K562 (cell line): ENCODE measurements around the gene TNFAIP3. TPM values are rescaled to one million over a fixed set of nuclear protein-coding genes. Genes with fewer than 3 reads are reported as not detected.

Experiments
- C11orf30 ChIP-seq: fragments of 450-650 bp; IDR thresholded peaks from 2 replicates; pipeline ENCODE4 v1.6.1; 2016; ENCODE audit warnings: low read depth, mild to moderate bottlenecking
- CBX3 ChIP-seq, 2 experiments: IDR thresholded peaks; 1 replicate in 1 of 2; 2 replicates in 1 of 2; pipeline ENCODE4 v1.6.1; 2012; ENCODE audit warnings: inconsistent platforms in 2 of 2, low read length in 2 of 2, borderline replicate concordance in 1 of 2, control low read depth in 1 of 2
- E2F6 ChIP-seq, 2 experiments: IDR thresholded peaks; 2 replicates each; pipeline ENCODE4 v1.6.1; 2011; ENCODE audit warnings: borderline replicate concordance in 1 of 2, control low read depth in 1 of 2, low read depth in 1 of 2, low read length in 1 of 2, mild to moderate bottlenecking in 1 of 2, mixed read lengths in 1 of 2, moderate library complexity in 1 of 2; ENCODE audit not compliant: insufficient read depth in 1 of 2, insufficient read length in 1 of 2, poor library complexity in 1 of 2, severe bottlenecking in 1 of 2; ENCODE audit errors: extremely low read depth in 1 of 2
- HDAC6 ChIP-seq: IDR thresholded peaks from 2 replicates; pipeline ENCODE4 v1.6.1; 2012; ENCODE audit warnings: low read depth, mild to moderate bottlenecking, control low read depth, inconsistent platforms, low read length, moderate library complexity
- HNRNPL ChIP-seq: fragments of 200-400 bp; formaldehyde crosslinking; IDR thresholded peaks from 2 replicates; pipeline ENCODE4 v1.6.1; 2017; ENCODE audit warnings: low read depth, mild to moderate bottlenecking, low read length
- KDM1A ChIP-seq, 2 experiments: fragments of 450-650 bp; IDR thresholded peaks; 2 replicates each; pipeline ENCODE4 v1.6.1; 2016; ENCODE audit warnings: mild to moderate bottlenecking in 2 of 2
- LARP7 ChIP-seq: fragments of 450-650 bp; IDR thresholded peaks from 2 replicates; pipeline ENCODE4 v1.6.1; 2016
- MCM2 ChIP-seq: fragments of 450-650 bp; IDR thresholded peaks from 2 replicates; pipeline ENCODE4 v1.6.1; 2017; ENCODE audit warnings: low read depth, mild to moderate bottlenecking
- MYBL2 ChIP-seq, 2 experiments: fragments of 450-650 bp in 1 of 2; sonication (generic) in 1 of 2; formaldehyde crosslinking in 1 of 2; IDR thresholded peaks; 2 replicates each; pipeline versions ENCODE4 v1.6.1 to v1.8.1; 2017 to 2022; ENCODE audit warnings: borderline replicate concordance in 1 of 2, inconsistent platforms in 1 of 2, low read depth in 1 of 2, mild to moderate bottlenecking in 1 of 2, missing genetic modification reagents in 1 of 2, moderate library complexity in 1 of 2
- MYNN ChIP-seq, 2 experiments: sonication (generic); formaldehyde crosslinking in 1 of 2; IDR thresholded peaks; 2 replicates each; pipeline versions ENCODE4 v1.5.0 to v1.6.1; 2016 to 2020; ENCODE audit warnings: antibody characterized with exemption in 1 of 2, missing genetic modification reagents in 1 of 2
- RB1 ChIP-seq: fragments of 450-650 bp; IDR thresholded peaks from 2 replicates; pipeline ENCODE4 v1.6.1; 2017; ENCODE audit warnings: low read depth, mild to moderate bottlenecking
- RBM34 ChIP-seq: fragments of 200-400 bp; formaldehyde crosslinking; IDR thresholded peaks from 2 replicates; pipeline ENCODE4 v1.6.1; 2018; ENCODE audit warnings: low read length, borderline replicate concordance; ENCODE audit not compliant: insufficient read depth
- SMARCB1 ChIP-seq: IDR thresholded peaks from 2 replicates; pipeline ENCODE4 v1.6.1; 2011; ENCODE audit warnings: improper control_type of control experiment, low read depth; ENCODE audit not compliant: insufficient read length
- STAT5A ChIP-seq: IDR thresholded peaks from 2 replicates; pipeline ENCODE4 v1.6.1; 2012; ENCODE audit warnings: low read length, inconsistent platforms, borderline replicate concordance
- ZBTB1 ChIP-seq: sonication (generic); formaldehyde crosslinking; IDR thresholded peaks from 2 replicates; pipeline ENCODE4 v1.8.1; 2023; ENCODE audit warnings: missing genetic modification reagents, low read depth, mild to moderate bottlenecking, borderline replicate concordance
- ZNF175 ChIP-seq: fragments of 200-800 bp; sonication (Bioruptor generic); IDR thresholded peaks from 2 replicates; pipeline ENCODE4 v1.6.1; 2016; ENCODE audit warnings: low read depth, mild to moderate bottlenecking, missing genetic modification characterization, missing compliant biosample characterization
- ZNF212 ChIP-seq: fragments of 450-650 bp; formaldehyde crosslinking; IDR thresholded peaks from 2 replicates; pipeline ENCODE4 v1.4.0; 2020; ENCODE audit warnings: mild to moderate bottlenecking
- ZNF280B ChIP-seq: fragments of 250-450 bp; sonication (Bioruptor Pico); IDR thresholded peaks from 2 replicates; pipeline ENCODE4 v1.5.1; 2021; ENCODE audit warnings: mild to moderate bottlenecking
- ZNF316 ChIP-seq: fragments of 450-650 bp; IDR thresholded peaks from 2 replicates; pipeline ENCODE4 v1.6.1; 2016
- ZNF384 ChIP-seq: IDR thresholded peaks from 2 replicates; pipeline ENCODE4 v1.6.1; 2012; ENCODE audit warnings: low read depth, low read length, improper control_type of control experiment
- ZNF584 ChIP-seq: fragments of 200-800 bp; sonication (Bioruptor generic); IDR thresholded peaks from 2 replicates; pipeline ENCODE4 v1.6.1; 2016; ENCODE audit warnings: low read depth, mild to moderate bottlenecking, missing genetic modification characterization, missing compliant biosample characterization
- polyA plus RNA-seq, 8 experiments: library from polyadenylated mRNA; depleted of rRNA in 4 of 8; stranded (reverse) in 5 of 8; unstranded in 3 of 8; fragments of >200 nt; fragmentation: Nextera tagmentation in 2 of 8; fragmentation: Illumina TruSeq in 1 of 8; extraction: Ambion mirVana in 2 of 8; extraction: Trizol in 1 of 8; gene quantifications; 2 replicates each; pipeline versions ENCODE4 v1.2.1 to v1.2.3, GENCODE V29; 2011 to 2014; ENCODE audit warnings: inconsistent platforms in 1 of 8, missing spikeins in 1 of 8
- total RNA-seq, 7 experiments: library from RNA; depleted of rRNA in 6 of 7; stranded (reverse); fragments of >200 nt in 6 of 7; fragmentation: Illumina TruSeq in 2 of 7; extraction: Trizol in 2 of 7; gene quantifications; 2 replicates each; pipeline versions ENCODE4 v1.2.1 to v1.2.3, GENCODE V29; 2011 to 2021; ENCODE audit warnings: low replicate concordance in 1 of 7
- TF ChIP-seq, protein P1 (sequence below): fragments of 200-400 bp; formaldehyde crosslinking; IDR thresholded peaks from 2 replicates; pipeline ENCODE4 v1.6.1; 2017; ENCODE audit warnings: mild to moderate bottlenecking, low read depth, low read length, moderate library complexity
- TF ChIP-seq, protein P2 (sequence below): fragments of 250-450 bp; sonication (Bioruptor Pico); IDR thresholded peaks from 2 replicates; pipeline ENCODE4 v1.5.0; 2020; ENCODE audit warnings: mild to moderate bottlenecking

The TNFAIP3 gene
- total and polyA plus RNA-seq, 9 of the 15 experiments (the other 6 are each of a cell fraction or from before 2014, with no cell fraction given): 0.79 to 17.0 (median 6.4) TPM

DNA sequence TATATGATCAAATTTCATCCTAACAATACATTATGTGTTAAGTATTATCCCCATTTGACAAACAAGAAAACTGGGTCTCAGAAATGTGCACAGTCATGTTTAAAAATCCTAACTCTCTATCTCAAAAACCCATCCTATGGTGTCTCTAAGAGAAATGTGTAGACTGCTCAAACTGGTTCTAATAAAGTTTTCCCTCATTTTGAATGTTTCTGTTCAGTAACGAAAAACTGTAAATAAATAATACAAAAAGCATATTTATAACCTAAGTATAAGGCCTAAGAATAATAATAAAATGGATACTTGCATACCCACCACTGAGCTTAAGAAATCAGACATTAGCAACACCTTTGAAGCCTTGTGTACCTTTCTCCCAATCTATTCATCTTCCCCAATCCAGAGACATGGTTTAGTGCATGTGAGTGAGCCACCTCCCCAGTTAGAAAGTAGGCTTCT, 39.0 kb downstream of the TNFAIP3 start (continued):
- TF ChIP-seq ZNF384: peak; percentile 15; the same call in 1 of the 2 replicates
- no peak for TF ChIP-seq RB1
- TF ChIP-seq, protein P1, sequence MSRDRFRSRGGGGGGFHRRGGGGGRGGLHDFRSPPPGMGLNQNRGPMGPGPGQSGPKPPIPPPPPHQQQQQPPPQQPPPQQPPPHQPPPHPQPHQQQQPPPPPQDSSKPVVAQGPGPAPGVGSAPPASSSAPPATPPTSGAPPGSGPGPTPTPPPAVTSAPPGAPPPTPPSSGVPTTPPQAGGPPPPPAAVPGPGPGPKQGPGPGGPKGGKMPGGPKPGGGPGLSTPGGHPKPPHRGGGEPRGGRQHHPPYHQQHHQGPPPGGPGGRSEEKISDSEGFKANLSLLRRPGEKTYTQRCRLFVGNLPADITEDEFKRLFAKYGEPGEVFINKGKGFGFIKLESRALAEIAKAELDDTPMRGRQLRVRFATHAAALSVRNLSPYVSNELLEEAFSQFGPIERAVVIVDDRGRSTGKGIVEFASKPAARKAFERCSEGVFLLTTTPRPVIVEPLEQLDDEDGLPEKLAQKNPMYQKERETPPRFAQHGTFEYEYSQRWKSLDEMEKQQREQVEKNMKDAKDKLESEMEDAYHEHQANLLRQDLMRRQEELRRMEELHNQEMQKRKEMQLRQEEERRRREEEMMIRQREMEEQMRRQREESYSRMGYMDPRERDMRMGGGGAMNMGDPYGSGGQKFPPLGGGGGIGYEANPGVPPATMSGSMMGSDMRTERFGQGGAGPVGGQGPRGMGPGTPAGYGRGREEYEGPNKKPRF: no peak
- no peak; the same call in 1 of the 2 replicates for TF ChIP-seq MYBL2 (IDR thresholded peaks at IDR 0.05; ENCODE audit: low read depth)
- no peak for TF ChIP-seq MYBL2 (CRISPR knock-in tag; IDR thresholded peaks at IDR 0.05; ENCODE audit: borderline replicate concordance)
- TF ChIP-seq KDM1A (IDR thresholded peaks at IDR 0.05): peak; percentile 65 to 83
- no peak for TF ChIP-seq HDAC6
- no peak for TF ChIP-seq LARP7
- peak; percentile 98 for TF ChIP-seq ZNF316
- no peak for TF ChIP-seq ZNF212 (CRISPR knock-in tag)
- no peak for TF ChIP-seq MYNN (IDR thresholded peaks at IDR 0.05)
- no peak for TF ChIP-seq MYNN (CRISPR knock-in tag; IDR thresholded peaks at IDR 0.05)
- TF ChIP-seq C11orf30: peak; percentile 96
- TF ChIP-seq, protein P2, sequence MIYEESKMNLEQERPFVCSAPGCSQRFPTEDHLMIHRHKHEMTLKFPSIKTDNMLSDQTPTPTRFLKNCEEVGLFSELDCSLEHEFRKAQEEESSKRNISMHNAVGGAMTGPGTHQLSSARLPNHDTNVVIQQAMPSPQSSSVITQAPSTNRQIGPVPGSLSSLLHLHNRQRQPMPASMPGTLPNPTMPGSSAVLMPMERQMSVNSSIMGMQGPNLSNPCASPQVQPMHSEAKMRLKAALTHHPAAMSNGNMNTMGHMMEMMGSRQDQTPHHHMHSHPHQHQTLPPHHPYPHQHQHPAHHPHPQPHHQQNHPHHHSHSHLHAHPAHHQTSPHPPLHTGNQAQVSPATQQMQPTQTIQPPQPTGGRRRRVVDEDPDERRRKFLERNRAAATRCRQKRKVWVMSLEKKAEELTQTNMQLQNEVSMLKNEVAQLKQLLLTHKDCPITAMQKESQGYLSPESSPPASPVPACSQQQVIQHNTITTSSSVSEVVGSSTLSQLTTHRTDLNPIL (CRISPR knock-in tag): 0 out of 2 replicates have a peak, but pooled peaks have one; percentile 42
- 0 out of 2 replicates have a peak, but pooled peaks have one; percentile 7 for TF ChIP-seq ZNF584 (CRISPR knock-in tag)
- TF ChIP-seq CBX3 (IDR thresholded peaks at IDR 0.05; ENCODE audit: borderline replicate concordance in 1 of 2, low read length in 2 of 2): peak in 1 of 2 experiments; percentile 81; a peak in 2 of 3 replicates
- TF ChIP-seq STAT5A: no peak
- TF ChIP-seq ZNF175: 0 out of 2 replicates have a peak, but pooled peaks have one; percentile 81
- TF ChIP-seq HNRNPL: no peak
- TF ChIP-seq SMARCB1: no peak
- no peak for TF ChIP-seq E2F6 (IDR thresholded peaks at IDR 0.05; ENCODE audit: borderline replicate concordance in 1 of 2, extremely low read depth in 1 of 2, insufficient read depth in 1 of 2, insufficient read length in 1 of 2, low read depth in 1 of 2, low read length in 1 of 2, poor library complexity in 1 of 2, severe bottlenecking in 1 of 2)
- TF ChIP-seq RBM34: no peak
- TF ChIP-seq MCM2: no peak
- TF ChIP-seq ZNF280B (CRISPR knock-in tag): no peak
- no peak for TF ChIP-seq ZBTB1 (CRISPR knock-in tag)
